ENCODE results near the gene CHD9.

The CHD9 gene

DNA sequence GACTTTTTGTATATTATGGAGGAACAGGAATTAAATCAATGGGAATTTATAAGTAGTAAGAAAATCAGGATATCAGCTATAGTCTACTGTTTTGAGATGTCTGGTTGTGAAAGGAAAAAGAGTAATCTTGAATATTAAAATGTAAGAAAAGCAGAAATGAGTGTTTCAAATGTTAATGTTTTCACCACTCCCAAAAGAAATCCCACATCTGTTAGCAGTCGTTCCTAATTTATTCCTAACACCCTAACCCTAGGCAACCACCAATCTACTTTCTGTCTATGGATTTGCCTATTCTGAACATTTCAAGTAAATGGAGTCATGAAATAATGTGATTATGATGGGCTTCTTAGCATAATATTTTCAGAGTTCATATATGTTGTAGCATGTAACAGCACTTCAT is 133.0 kb downstream of the CHD9 start:
- no peak for DNase-seq (ENCODE audit: low read depth in 2 of 2)

DNA sequence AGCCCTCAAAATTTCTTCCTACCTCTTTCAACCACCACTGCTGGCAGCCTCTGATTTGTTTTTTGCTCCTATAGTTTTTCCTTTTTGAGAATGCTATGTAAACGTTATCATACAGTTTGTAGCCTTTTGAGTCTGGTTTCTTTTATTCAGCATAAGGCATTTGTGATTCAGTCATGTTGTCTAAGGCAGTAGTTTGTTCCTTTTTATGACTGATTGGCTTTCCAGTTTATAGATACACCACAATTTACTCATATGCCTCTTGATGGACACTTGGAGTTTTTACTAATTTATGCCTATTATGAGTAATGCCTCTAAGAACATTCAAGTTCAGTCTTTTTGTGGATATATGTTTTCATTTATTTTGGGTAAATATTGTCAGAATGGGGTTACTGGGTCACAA is 136.6 kb downstream of the CHD9 start:
- DNase-seq (ENCODE audit: low read depth in 2 of 2): no peak

DNA sequence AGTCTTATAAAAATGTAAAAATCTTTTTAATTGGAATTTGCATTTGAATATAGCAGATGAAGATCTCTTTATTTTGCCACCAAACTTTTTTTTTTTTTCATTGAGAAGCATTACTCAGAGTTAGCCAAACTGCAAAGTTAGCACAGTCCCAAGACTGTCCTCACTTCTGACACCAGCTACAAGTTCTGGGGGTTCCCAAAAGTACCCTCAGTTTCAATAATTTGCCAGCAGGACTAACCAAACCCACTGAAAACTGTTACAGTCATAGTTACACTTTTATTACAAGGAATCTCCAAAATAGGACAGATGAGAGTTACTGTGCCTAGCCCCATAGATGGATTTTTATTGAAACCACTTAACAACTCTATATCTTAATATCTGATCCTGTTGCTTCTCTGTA is 144.1 kb downstream of the CHD9 start:
- DNase-seq (ENCODE audit: low read depth in 2 of 2): no peak

DNA sequence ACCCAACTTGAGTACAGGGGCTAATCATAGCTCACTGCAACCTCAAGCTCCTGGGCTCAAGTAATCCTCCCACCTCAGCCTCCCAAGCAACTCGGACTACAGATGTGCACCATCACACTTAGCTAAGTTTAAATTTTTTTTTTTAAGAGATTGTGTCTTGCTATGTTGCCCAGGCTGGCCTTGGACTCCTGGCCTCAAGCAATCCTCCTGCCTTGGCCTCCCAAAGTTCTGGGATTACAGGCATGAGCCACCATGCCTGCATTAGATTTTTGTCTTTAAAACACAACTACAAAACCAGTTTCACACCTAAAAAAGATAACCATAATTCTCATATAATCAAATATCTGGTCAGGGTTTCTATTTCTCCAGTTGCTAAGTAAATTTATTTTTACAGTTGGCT is 147.1 kb downstream of the CHD9 start:
- no peak for DNase-seq (ENCODE audit: low read depth in 2 of 2)

DNA sequence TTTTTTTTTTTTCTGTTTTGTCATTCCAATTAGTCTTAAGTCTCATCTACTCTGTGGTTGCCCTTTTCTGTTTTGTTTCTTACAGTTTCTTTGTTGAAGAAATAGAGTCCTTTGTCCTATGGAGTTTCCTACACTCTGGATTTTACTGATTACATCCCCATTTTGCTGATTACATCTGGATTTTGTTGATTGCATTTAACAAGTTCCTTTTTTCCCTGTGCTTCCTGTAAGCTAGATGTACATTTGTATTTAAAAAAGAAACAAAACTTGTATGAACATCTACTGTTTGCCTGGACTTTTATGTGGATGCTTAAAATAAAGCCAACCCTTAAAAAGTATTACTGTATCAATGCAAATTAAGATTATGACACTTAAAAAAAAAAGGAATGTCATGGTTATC is 147.6 kb downstream of the CHD9 start:
- DNase-seq (ENCODE audit: low read depth in 2 of 2): no peak

DNA sequence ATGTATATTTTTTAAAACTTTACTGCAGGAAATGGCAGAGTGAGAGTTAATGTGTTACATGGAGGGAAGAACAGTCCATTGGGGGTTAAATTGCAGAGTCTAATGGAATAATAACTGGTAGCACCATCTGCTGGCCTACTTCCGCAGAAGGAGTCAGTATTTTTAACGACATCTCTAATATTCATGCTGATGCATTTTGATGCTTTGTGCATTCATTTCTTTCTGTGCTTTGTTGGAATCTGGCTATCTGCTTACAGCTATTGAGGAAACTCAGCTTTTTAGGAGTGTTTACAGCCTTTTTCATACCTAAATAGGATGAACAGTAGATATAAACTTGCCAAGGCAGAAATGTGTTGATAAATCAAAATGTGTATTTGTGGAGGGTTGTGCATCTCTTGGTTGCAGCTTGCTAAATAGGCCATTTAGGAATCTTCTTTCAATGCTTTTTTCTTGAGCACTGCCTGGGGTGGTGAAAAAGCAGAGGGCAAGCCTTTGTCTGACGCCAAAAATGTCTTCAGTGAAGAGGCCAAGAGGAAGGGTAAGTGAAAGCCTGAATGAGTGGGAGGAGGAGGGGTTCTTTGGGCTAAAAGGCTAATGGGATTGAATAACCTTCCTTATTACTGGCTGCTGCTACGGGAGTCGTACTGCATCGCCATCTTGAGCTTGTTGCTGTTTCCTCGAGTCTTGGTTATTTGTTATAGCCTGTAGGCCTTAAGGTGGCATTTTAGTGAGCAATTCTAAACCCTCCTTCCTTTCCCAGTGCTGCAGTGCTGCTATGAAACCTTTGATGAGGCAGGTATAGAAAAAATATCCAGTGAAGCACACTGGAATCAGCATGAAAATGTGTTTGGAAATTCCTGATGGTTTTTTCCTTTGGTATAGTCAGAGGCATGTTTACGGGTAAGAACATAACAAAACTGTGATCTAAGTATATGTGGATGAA is 153.3 kb downstream of the CHD9 start:
- no peak for DNase-seq (ENCODE audit: low read depth in 2 of 2)

DNA sequence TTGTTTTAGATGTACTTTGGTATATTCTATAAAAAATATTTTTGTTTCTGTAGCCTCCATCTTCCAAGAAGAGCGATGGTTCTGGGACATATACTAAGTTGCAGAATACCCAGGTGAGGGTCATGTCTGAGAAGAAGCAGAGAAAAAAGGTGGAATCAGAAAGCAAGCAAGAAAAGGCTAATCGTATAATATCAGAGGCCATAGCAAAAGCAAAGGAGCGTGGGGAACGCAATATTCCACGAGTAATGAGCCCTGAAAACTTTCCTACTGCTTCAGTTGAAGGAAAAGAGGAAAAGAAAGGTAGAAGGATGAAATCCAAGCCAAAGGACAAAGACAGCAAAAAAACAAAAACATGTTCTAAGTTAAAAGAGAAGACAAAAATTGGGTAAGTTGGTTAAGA is 154.6 kb downstream of the CHD9 start:
- DNase-seq (ENCODE audit: low read depth in 2 of 2): no peak

DNA sequence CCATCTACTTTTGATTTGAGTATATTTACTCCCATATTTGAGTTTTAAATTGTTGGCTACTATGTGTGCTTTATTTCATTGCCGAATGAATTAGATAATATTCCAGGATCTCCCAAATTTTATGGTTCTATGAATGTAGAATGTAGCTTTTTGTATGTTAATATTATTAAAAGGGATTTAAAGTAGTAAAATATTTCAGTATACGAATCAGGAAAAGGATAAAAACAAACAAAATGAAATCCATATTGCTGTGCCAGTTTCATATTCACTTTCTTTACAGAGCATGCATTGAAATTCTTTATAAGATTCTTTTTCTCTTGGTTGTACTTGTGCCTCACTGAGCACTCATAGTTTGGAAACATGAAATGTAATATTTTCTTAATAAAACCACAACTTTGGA is 155.1 kb downstream of the CHD9 start:
- no peak for DNase-seq (ENCODE audit: low read depth in 2 of 2)

DNA sequence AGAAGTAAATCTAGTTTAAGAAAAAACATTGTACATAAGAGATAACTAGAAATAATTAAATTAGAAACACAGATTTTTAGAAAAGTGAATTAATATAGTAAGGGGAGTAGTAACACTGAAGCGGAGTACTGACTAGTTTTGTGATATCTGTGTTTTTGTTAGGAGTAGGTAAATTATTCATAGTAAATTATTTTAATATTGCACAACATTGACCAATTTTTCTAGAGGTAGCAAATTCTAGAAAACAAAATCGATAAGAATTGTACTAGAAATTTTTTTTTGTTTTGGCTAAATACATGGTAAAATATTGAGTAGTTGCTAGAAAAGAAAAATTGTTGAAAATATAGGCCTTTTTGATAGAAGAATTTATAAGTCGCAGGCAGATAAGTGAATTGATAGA is 156.5 kb downstream of the CHD9 start:
- DNase-seq (ENCODE audit: low read depth in 2 of 2): no peak

DNA sequence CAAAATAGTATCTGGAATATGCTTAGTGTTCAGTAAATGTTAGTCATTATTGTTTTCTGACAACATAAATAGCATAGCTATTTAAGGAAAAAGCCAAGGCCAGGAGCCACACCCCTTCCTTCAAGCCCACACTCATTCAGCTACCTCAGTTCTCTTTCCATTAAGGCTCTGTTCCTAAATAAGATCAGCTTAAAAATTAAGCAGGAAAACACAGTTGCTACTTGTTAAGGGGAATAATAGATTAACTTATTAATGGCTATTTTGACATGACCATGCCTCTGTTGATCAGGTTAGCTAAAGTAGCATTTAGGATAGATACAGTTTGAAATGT is 158.1 kb downstream of the CHD9 start:
- DNase-seq (ENCODE audit: low read depth in 2 of 2): no peak

DNA sequence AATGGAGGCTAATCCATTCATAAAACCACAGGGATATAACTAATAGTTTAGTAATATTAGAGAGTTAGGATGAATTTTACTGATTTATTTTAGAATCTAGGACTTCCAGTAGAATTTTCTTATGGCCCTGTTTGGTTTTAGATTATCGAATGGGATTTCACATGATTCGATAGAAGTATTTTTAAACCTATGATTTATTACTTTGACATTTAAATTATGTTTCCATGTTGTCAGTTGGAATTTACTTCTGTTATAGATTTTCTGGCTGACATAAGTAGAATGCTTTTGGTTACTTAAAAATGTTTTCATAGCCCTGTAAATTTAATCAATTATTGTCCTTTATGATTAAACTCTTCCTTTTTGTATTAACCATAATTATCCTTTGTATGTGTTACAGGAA is 158.8 kb downstream of the CHD9 start:
- no peak for DNase-seq (ENCODE audit: low read depth in 2 of 2)

DNA sequence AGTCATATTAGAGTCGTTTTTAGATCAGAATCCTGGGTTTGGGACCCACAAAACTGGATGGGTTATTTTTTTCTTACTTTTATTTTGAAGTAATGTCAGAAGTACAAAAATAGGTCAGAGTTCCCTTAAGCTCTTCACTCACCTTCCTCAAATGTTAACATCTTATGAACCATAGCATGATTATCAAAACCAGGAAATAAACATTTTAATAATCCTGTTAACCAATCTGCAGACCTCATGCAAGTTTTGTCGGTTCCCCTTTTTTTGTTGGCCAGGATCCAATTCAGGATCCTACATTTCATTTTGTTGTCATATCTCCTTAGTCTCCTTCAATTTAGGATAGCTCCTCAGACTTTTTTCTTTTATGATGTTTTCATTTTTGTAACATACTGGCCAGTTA is 162.0 kb downstream of the CHD9 start:
- no peak for DNase-seq (ENCODE audit: low read depth in 2 of 2)

DNA sequence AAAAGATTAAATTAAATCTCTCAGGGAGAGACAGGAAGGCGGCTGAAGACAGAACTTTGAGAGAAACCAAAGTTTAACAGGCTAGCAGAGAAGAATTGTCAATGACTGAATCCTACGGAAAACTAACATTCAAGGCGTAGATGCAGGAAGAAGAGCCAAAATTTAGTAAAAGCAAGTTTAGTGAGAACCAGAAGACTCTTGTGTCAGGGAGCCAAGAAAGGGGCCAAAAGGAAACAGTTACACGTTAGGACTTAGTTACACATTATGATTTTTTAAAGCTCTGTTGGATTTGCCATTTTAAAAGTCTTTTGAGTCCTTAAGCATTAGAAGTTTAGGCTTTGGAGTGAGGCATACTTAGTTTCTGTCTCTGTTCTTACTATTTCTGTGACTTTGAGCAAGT is 164.6 kb downstream of the CHD9 start:
- DNase-seq (ENCODE audit: low read depth in 2 of 2): no peak

DNA sequence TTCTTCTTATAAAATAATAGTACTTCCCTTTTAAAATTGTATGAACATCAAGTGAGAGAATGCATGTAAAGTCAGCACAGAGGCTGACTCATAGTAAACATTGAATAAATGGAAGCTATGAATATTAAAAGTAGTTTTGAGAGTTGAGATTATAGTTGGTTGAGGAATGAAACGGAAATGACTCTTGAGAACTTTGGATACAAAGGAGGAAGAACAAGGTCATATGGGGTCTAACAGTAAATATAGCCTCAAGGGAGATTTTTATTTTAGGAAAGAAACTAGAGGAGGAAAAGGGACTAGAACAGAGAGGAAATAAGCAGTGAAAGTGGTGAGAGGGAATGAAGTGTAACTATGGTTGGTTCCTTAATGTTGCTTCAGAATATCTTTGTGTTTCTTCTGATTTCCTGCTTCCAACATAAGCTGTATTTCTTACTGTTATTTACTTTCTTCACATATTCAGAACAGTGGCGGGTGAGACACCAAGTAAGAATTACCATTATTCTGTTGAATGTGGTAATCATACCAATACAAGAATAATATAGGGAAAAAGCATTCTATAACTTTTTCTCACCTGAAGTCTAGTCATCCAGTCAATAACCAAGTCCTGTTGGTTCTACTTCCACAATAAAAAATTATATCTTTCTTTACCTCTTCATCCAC is 165.1 kb downstream of the CHD9 start:
- no peak for DNase-seq (ENCODE audit: low read depth in 2 of 2)

DNA sequence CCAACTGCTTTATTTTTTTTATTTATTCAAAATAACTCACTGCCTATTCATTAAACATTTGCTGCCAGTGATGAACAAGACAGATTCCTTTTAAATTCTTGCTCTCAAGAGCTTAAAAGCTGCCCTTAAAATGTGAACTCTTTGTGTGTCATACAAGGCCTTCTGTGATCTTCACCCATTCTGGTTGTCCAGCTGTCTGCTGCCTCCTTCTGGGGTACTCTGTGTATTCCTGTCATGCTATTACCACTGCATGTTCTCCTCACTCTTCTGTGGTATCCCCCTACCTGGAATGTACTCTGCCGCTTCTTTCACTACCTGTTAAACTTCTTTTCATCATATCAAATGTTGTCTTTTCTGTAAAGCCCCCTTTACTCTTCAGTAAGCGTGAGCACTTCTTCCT is 165.8 kb downstream of the CHD9 start:
- no peak for DNase-seq (ENCODE audit: low read depth in 2 of 2)

DNA sequence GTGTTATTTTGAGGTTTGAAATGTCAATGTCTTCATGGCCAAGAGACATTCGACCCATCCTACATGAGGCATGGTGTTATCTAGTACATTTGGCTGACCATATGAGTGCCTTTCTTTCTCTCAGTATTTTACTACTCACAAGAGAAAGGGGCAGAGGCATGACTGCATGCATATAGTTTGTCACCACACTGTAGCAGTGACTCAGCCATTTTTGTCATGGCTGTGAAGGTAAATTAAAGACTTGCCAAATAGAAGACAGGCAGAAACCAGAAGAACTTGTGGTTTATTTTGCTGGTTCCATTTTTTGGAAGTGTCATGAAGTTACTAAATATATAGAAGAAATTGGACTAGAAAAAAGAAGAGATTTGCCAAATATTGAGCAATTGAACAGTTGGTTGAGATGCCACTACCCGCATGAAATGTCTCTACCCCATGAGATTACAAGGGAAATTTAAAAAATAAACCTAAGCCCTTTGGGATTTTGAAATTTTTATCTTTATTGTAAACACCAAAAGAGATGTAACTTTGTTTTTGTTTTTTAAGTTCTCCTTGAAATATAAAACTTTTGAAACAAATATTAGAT is 170.3 kb downstream of the CHD9 start:
- DNase-seq (ENCODE audit: low read depth in 2 of 2): no peak

DNA sequence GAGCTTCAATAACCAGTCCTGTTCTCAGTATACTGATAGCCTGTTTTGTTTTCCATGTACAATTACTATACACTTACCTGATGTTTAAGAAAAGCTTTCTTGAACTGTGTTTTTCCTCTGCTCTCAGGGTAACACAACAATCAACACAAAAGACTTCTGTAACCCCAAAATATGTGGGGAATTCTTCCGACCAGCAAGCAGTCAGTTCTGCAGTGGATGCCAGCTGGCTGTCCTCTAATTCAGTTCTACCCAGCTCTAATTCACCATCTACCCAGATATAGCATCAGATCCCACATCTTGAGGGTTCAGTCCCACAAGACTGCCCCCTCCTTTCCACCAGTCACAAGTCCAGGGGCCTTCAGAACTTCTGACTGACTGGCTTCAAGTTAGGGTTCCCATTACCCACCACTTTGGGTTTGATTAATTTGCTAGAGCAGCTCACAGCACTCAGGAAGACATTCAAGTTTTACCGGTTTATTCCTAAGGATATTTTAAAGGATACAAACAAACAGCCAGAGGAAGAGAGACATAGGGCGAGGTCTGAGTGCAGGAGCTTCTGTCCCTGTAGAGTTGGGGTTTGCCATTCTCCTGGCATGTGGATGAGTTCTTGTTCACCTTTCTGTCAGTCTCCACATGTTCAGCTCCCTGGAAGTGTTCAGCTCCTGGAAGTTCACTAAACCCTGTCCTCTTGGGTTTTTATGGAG is 178.2 kb downstream of the CHD9 start:
- no peak for DNase-seq (ENCODE audit: low read depth in 2 of 2)

DNA sequence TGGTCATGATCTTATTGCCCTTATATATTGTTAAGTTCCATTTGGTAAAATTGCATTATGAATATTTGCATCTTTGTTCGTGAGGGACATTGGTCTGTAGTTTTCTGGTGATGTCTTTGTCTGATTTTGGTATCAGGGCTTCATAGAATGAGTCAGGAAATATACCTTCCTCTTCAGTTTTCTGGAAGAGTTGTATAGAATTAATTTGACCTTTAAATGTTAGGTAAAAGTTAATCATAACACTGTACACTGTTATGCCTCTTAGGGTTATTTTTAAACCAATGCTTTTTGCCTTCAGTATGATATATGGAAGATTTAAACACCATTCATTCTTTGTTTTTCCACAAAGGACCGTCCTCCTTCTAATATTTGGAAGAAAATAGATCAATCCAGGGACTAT is 180.0 kb downstream of the CHD9 start:
- DNase-seq (ENCODE audit: low read depth in 2 of 2): no peak

DNA sequence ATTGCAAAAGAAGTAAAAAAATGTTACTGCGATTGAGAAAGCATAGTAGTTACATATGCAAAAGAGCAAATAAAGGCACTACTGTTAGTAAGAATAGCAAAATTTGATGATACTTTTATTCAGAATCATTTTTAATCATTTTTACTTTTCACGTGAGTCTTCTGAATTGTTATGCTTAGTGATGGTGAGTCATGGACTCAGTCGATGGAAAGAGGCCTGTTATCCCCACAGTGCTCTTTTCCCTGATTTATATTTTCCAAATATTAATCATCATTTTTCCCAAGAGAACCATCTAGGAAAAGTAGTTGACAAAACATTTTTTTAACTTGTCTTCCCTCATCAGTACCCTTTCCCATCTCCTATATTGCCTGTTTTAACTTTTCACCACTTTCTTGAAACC is 181.1 kb downstream of the CHD9 start:
- no peak for DNase-seq (ENCODE audit: low read depth in 2 of 2)

DNA sequence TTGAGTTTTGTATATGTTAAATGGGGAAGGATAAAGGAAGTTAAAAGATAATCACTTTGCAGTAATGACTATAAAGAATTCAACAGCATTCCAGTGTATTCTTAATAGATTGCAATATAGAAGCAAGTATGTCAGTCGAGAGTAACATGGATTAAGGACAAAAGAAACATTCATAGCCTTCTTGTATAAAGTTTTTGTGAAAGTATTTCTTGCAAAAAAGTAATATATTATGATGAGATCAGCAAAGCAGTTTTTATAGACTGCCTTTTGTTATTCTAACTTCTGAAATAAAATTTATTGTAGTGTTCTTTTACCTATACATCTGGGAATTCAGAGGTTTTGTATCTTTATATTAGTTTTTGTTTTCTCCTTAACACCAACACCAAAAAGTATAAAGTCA is 194.5 kb downstream of the CHD9 start:
- DNase-seq (ENCODE audit: low read depth in 2 of 2): no peak

DNA sequence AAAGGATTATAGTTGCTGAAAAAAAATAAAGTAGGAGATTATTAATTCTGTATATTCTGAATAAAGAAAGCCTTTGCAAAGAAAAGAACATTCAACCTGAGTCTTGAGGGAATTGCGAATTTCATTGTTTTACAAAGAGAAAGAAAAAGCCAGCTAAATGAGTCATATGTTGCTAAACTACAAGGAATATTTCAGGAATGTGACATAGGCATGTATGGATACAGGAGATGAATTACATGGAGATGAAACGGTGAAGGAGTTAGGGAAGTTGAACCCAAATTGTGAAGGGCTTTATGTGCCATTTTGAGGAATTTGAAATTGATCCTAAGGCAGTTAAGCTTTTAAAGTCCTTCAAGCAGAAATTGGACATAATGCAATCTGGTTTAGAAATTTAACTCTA is 202.2 kb downstream of the CHD9 start:
- DNase-seq (ENCODE audit: low read depth in 2 of 2): no peak

DNA sequence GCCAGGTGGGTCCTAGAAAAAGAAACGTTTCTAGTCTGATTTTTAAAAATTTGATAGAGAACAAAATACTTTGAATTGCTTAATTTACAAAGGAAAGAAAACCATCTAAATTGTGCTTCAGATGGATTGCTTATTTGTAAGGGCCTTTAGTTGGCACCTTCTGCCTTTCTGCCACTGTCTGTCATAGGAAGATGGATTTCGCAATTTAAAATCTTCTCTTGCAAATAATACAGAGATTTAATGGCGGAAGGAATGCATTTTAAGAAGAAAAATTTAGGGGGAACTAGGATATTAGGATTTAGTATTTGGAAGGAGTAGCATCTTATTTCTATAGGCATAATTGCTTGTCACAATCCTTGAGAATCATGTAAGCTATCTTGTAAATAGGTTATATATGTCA is 204.0 kb downstream of the CHD9 start:
- no peak for DNase-seq (ENCODE audit: low read depth in 2 of 2)

DNA sequence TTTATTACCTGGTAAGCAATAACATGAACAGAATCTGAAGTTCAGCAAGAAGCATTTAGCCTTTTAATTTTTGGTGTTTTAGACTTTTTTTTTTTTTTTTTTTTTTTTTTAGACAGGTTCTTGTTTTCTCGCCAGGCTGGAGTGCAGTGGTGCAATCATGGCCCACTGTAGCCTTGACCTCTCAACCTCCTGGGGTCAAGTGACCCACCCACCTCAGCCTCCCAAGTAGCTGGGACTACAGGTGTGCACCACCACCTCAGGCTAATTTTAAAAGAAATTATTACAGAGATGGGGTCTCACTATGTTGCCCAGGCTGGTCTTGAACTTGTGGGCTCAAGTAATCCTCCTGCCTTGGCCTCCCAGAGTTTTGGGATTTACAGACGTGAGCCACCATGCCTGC is 206.5 kb downstream of the CHD9 start:
- no peak for DNase-seq (ENCODE audit: low read depth in 2 of 2)
